ENCODE data around the gene XRCC4.

GRCh38 chr5:83331842-83332241 lies 254.5 kb downstream of the XRCC4 start:
- TF ChIP-seq BHLHE40 (IDR thresholded peaks at IDR 0.05; ENCODE audit: borderline replicate concordance) (no peak), SP1 (IDR thresholded peaks at IDR 0.05) (no peak), FOXM1 (IDR thresholded peaks at IDR 0.05; ENCODE audit: borderline replicate concordance) (no peak), FOXK2 (IDR thresholded peaks at IDR 0.05) (no peak), CTBP1 (IDR thresholded peaks at IDR 0.05; ENCODE audit: borderline replicate concordance) (no peak), PKNOX1 (IDR thresholded peaks at IDR 0.05) (no peak), L3MBTL2 (conservative IDR thresholded peaks at IDR 0.05) (no peak), SUZ12 (IDR thresholded peaks at IDR 0.05) (no peak), ZNF384 (IDR thresholded peaks at IDR 0.05) (no peak), TARDBP (IDR thresholded peaks at IDR 0.05) (no peak), HDGF (IDR thresholded peaks at IDR 0.05; ENCODE audit: borderline replicate concordance) (no peak)
